Endothelial cell (in vitro differentiated cells): ENCODE results near the gene PGAM1. TPM values are rescaled to one million over a fixed set of nuclear protein-coding genes. Genes with fewer than 3 reads are reported as not detected.
A peak's percentile ranks its signal among the peaks of the same experiment; 100 is the strongest.

Source experiments
- DNase-seq: peaks from one replicate; pipeline ENCODE4 v3.0.0; 2021; ENCODE audit warnings: low spot score
- H3K27ac Mint-ChIP-seq: one replicate; pipeline ENCODE4 v1.8.0; 2021; ENCODE audit warnings: mixed read lengths, inconsistent platforms; ENCODE audit not compliant: unreplicated experiment
- H3K27me3 Mint-ChIP-seq: one replicate; pipeline ENCODE4 v1.8.0; 2021; ENCODE audit warnings: mild to moderate bottlenecking, moderate library complexity, mixed read lengths, inconsistent platforms; ENCODE audit not compliant: unreplicated experiment
- H3K36me3 Mint-ChIP-seq: one replicate; pipeline ENCODE4 v1.8.0; 2021; ENCODE audit warnings: mild to moderate bottlenecking, low read depth, mixed read lengths, inconsistent platforms; ENCODE audit not compliant: unreplicated experiment
- H3K4me1 Mint-ChIP-seq: one replicate; pipeline ENCODE4 v1.8.0; 2021; ENCODE audit warnings: mild to moderate bottlenecking, mixed read lengths, inconsistent platforms; ENCODE audit not compliant: unreplicated experiment
- H3K4me3 Mint-ChIP-seq: one replicate; pipeline ENCODE4 v1.8.0; 2021; ENCODE audit warnings: mild to moderate bottlenecking, mixed read lengths, inconsistent platforms; ENCODE audit not compliant: unreplicated experiment
- H3K9me3 Mint-ChIP-seq: one replicate; pipeline ENCODE4 v1.8.0; 2021; ENCODE audit warnings: mixed read lengths, inconsistent platforms; ENCODE audit not compliant: unreplicated experiment
- CTCF ChIP-seq: fragments of 200-600 bp; sonication (generic); IDR thresholded peaks from one replicate; pipeline ENCODE4 v1.5.0; 2021; ENCODE audit warnings: antibody characterized with exemption; ENCODE audit not compliant: unreplicated experiment
- long read RNA-seq: library from polyadenylated mRNA; unstranded; transcript quantifications from one replicate; pipeline ENCODE4 v2.0.0, GENCODE V29; 2020; ENCODE audit not compliant: unreplicated experiment
- total RNA-seq: library from RNA; stranded (reverse); fragmentation: NEBNext Ultra II Directional; extraction: Animal tissue kit (Norgen Biotek cat#: 25700); gene quantifications from one replicate; pipeline ENCODE4 v1.2.1, GENCODE V29; 2021; ENCODE audit not compliant: unreplicated experiment

PGAM1 gene
- total RNA-seq, result 291 TPM
- long read RNA-seq, transcript PGAM1-202 (4 exons, 1,187 nt), result minor isoform, 22 of 685 reads
- long read RNA-seq, transcript PGAM1-201 (4 exons, 1,830 nt), result major isoform, 643 of 685 reads
- long read RNA-seq, partial matches to known transcripts, result 17 of 685 reads
- long read RNA-seq, other reads (novel, unspliced or antisense), result 3 of 685 reads

GRCh38 chr10:97425964-97426775, at the start of gene PGAM1:
PGAM1 (plus strand) TSS chr10:97426191; CDS start chr10:97426308, 117 bp downstream.
- Mint-ChIP-seq H3K27me3 (peaks cover 3% of the 10 kb centered on the region), H3K9me3 (no peaks in the 10 kb centered on the region), H3K4me3 (peak within 1 kb of the TSS; percentile 96), H3K36me3 (peaks cover 12% of the 10 kb centered on the region), H3K4me1 (peaks cover 18% of the 10 kb centered on the region), H3K27ac (peak within 1 kb of the TSS; percentile 98)
- DNase-seq, result peak; percentile 98
- peak; percentile 21 for TF ChIP-seq CTCF

GRCh38 chr10:97376413-97376812, 49.6 kb upstream of the PGAM1 start:
- Mint-ChIP-seq H3K9me3 (no peaks in the 10 kb centered on the region), H3K27ac (peak overlapping the region; percentile 57), H3K27me3 (peaks cover 6% of the 10 kb centered on the region), H3K36me3 (peaks cover 14% of the 10 kb centered on the region), H3K4me1 (peaks cover 3% of the 10 kb centered on the region), H3K4me3 (no peak overlapping the region)
- no peak for TF ChIP-seq CTCF
- no peak for DNase-seq

GRCh38 chr10:97378933-97379921, 46.8 kb upstream of the PGAM1 start:
- Mint-ChIP-seq H3K4me3 (no peak overlapping the region), H3K4me1 (peaks cover 3% of the 10 kb centered on the region), H3K9me3 (no peaks in the 10 kb centered on the region), H3K27ac (no peak overlapping the region), H3K27me3 (no peaks in the 10 kb centered on the region), H3K36me3 (peaks cover 3% of the 10 kb centered on the region)
- no peak for DNase-seq
- no peak for TF ChIP-seq CTCF

- H3K9me3 Mint-ChIP-seq, result no peaks in the 10 kb centered on the region
- H3K36me3 Mint-ChIP-seq, result peaks cover 3% of the 10 kb centered on the region
- peaks cover 3% of the 10 kb centered on the region for H3K4me1 Mint-ChIP-seq
- DNase-seq, result no peak
- no peak overlapping the region for H3K27ac Mint-ChIP-seq
- no peaks in the 10 kb centered on the region for H3K27me3 Mint-ChIP-seq
- no peak overlapping the region for H3K4me3 Mint-ChIP-seq
- TF ChIP-seq CTCF, result no peak
These were observed 45.5 kb upstream of the PGAM1 start for GRCh38 chr10:97380516-97380915.
